ENCODE results near the gene IFNK. TPM values are rescaled to one million over a fixed set of nuclear protein-coding genes. Genes with fewer than 3 reads are reported as not detected.

The IFNK gene
- total and polyA plus RNA-seq, 12 donors = not detected

DNA sequence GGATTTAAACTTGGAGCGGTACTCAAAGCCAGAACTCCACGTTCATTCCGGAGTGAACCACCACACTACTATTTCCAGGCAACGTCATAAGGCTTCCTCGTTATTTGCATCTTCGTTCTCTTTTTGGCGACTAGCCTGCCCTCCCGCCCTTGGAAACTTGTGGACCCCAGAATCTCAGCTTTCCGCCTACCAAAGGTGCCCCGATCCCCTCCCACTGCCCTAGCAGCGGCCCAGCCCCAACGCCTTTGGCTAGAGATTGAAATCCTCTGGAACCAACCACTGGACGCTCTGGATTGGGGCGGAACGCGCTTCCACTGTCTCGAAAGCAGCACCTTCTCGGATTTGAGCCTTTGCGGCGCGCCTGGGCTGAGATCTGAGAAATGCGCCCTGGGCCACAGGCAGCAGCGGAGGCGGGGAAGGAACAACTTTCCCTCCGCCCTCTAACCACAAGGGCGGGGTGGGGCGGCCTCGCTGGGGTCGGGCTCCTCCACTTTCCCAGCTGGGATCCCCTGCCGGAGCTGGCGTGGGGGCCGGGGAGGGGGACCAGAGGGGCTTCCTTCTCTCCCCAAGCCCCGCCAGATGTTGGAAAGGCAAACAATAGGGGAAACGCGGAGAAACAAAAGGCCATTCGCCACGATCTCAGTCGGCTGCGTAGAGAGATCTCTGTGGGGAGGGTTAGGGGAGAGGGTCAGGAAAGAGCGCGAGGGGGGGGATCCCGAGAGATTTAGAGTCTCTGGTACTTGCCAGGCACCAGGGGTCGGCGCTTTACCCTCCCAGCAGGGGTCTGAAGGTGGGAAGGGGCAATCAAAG, 4.2 kb downstream of the IFNK start:
- Histone ChIP-seq H3K27ac (peak overlapping the region in 4 of 5 donors; percentile 11 to 86 (median 74)), H3K4me3 (peak overlapping the region; percentile 45 to 90 (median 64)), H3K27me3 (no peaks in the 10 kb centered on the region), H3K36me3 (replicated peaks in 1 of 2) (no peaks in the 10 kb centered on the region), H3K9me3 (replicated peaks in 1 of 3) (no peaks in the 10 kb centered on the region), H3K4me1 (replicated peaks in 1 of 2) (peaks cover 0 to 11% of the 10 kb centered on the region in 2 donors)
- TF ChIP-seq POLR2A (IDR thresholded peaks at IDR 0.05) = peak in 1 of 2 donors; percentile 37
- TF ChIP-seq, protein P1, sequence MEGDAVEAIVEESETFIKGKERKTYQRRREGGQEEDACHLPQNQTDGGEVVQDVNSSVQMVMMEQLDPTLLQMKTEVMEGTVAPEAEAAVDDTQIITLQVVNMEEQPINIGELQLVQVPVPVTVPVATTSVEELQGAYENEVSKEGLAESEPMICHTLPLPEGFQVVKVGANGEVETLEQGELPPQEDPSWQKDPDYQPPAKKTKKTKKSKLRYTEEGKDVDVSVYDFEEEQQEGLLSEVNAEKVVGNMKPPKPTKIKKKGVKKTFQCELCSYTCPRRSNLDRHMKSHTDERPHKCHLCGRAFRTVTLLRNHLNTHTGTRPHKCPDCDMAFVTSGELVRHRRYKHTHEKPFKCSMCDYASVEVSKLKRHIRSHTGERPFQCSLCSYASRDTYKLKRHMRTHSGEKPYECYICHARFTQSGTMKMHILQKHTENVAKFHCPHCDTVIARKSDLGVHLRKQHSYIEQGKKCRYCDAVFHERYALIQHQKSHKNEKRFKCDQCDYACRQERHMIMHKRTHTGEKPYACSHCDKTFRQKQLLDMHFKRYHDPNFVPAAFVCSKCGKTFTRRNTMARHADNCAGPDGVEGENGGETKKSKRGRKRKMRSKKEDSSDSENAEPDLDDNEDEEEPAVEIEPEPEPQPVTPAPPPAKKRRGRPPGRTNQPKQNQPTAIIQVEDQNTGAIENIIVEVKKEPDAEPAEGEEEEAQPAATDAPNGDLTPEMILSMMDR (IDR thresholded peaks at IDR 0.05) = no peak
- WGBS, 4 donors = 3 to 8% (median 4%) methylated on average over 32 to 44 of the region's 44 CpGs
- intact Hi-C loops (cut with DNase I) = loop anchor here in 1 of 2 donors (5.0 kb wide), 2 partner anchors 66 to 191 kb away; no protein-coding TSS in a partner anchor
- DNase-seq = peak; percentile 70 to 84 (median 77)

DNA sequence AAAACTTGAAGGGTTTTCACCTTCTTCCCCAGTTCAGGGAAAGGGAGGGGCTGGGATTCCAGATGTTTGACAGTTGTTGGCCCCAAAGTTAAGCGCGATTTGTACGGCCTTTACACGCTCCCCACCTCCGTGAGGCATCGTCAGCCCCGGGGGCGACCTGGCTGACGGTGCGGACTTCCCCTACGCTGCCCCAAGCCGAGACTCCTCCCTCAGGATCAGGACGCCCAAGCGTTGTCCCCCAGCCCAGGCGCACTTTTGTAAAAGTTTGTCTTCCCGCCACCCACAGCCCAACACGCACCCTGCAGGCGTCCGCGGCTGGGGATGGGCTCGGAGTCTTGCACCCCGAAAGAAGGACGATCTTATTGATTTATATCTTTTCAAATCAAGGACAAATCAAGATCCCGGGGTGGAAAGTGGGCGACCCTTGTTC, 4.8 kb downstream of the IFNK start:
- no peaks in the 10 kb centered on the region for H3K36me3 ChIP-seq (replicated peaks in 1 of 2)
- H3K27ac ChIP-seq = peak overlapping the region in 3 of 5 donors; percentile 69 to 86 (median 80)
- H3K9me3 ChIP-seq (replicated peaks in 1 of 3) = no peaks in the 10 kb centered on the region
- H3K4me3 ChIP-seq = peak overlapping the region; percentile 45 to 90 (median 64)
- intact Hi-C loops (cut with DNase I) = loop anchor here in 1 of 2 donors (5.0 kb wide), 2 partner anchors 67 to 192 kb away; no protein-coding TSS in a partner anchor
- TF ChIP-seq, protein P1 (IDR thresholded peaks at IDR 0.05) = no peak
- no peak for TF ChIP-seq POLR2A (IDR thresholded peaks at IDR 0.05)
- WGBS, 4 donors = 0 to 1% (median 0%) methylated on average over 3 to 25 of the region's 25 CpGs
- H3K4me1 ChIP-seq (replicated peaks in 1 of 2) = peaks cover 0 to 11% of the 10 kb centered on the region in 2 donors
- peak; percentile 43 to 64 (median 48) for DNase-seq
- H3K27me3 ChIP-seq = no peaks in the 10 kb centered on the region

DNA sequence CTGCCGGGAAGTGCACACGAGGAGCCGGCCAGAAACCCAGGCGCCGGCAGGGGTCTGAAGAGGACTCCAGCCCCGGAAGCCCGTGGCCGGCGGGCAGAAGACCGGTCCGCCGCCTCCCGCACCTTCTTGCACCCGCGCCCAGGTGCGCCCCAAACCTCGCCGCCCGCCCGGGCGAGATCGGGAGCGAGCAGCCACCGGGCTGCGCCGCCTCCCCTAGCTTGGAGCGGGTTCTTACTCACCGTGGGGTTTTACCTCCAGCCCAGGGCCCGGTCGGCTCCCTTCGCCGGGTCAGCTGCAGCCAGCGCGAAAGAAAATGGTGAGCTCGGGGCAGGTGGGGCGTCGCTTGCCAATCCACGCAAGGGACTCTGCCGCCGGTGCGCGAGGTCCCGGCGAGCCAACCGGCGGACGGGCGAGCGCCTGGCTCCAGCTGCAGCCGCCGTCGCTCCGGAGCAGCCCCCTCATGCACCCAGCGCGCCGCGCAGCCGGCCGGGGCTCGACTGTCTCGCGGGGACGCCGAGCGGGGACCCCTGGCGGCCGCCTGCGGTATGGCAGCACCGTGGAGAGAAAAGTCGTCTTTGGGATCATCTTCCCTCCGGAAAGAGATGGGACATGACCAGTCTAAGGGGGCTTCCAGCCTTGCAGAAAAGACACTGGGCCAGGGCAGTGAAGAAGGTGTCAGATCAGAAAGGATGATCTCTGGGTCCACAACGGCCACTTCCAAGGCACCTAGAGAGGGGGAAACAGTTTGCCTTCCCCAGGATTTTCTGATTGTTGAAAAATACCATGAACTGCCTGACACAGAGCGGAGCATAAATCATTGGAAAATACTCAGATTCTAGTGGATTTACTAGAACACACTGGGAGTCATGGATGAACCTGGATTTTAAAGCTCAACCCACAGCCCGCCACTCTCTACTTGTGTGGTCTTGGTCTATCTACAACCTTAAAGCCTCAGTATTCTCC, 5.5 kb downstream of the IFNK start, which contains the start of gene MOB3B:
Gene MOB3B, minus strand, starts transcription at position 499 of the 963 bp plus-strand sequence. CDS start 74,264 bp downstream, outside the sequence.
- peak within 1 kb of the TSS; percentile 45 to 90 (median 64) for H3K4me3 ChIP-seq
- peak within 1 kb of the TSS in 4 of 5 donors; percentile 11 to 86 (median 74) for H3K27ac ChIP-seq
- H3K36me3 ChIP-seq (replicated peaks in 1 of 2) = no peaks in the 10 kb centered on the region
- 3 to 62% (median 20%) methylated on average over 3 to 74 of the region's 74 CpGs for WGBS, 4 donors
- H3K27me3 ChIP-seq = no peaks in the 10 kb centered on the region
- intact Hi-C loops (cut with DNase I) = loop anchor here (5.0 kb wide), 3 partner anchors 67 to 197 kb away; no protein-coding TSS in a partner anchor
- no peaks in the 10 kb centered on the region for H3K9me3 ChIP-seq (replicated peaks in 1 of 3)
- DNase-seq = peak; percentile 74 to 90 (median 86)
- peaks cover 0 to 11% of the 10 kb centered on the region in 2 donors for H3K4me1 ChIP-seq (replicated peaks in 1 of 2)
- TF ChIP-seq, protein P1 (IDR thresholded peaks at IDR 0.05) = peak; percentile 57 to 98 (median 85)
- TF ChIP-seq POLR2A (IDR thresholded peaks at IDR 0.05) = no peak

Data from adrenal gland (tissue), 12 donors.